ENCODE results near the gene SGSM2. TPM values are rescaled to one million over a fixed set of nuclear protein-coding genes. Genes with fewer than 3 reads are reported as not detected.

Gene SGSM2
- total and polyA plus RNA-seq, 10 donors: 30.7 to 90.4 (median 69.6) TPM

DNA sequence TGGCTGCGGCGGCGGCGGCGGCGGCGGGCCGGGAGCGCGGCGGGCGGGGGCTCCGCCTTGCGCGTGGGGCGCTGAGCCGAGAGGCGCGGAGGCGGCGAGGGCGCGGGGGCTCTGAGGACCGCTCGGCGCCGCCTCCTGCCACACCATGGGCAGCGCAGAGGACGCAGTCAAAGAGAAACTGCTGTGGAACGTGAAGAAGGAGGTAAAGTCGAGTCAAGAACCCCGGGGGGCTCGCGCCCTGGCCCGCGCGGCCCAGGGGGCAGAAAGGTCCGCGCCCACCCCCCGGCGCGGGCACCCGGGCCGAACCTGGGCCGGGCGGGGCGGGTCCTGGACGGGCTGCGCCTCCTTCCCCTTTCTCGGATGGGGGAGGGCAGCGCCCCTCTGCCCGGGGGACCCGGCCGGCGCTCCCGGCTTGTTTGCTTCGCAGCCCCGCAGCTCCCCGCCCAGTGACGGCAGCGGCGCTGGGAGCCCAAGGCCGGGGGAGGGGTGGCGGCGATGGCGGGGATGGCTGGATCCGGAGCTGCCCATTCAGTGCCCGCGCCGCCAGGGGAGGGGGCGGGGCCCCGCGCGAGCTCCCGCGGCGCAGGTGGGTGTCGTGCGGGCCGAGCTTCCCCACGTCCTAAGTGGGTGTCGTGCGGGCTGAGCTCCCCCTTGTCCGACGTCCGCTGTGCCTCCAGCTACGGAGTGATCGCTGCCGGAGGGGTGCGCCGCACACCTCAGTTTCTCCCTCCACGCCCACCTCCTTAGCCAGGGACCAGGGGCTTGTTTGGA lies 428 bp downstream of the SGSM2 start:
- no peaks in the 10 kb centered on the region for H3K27me3 ChIP-seq (replicated peaks in 1 of 7)
- H3K36me3 ChIP-seq: peaks cover 0 to 46% (median 23%) of the 10 kb centered on the region in 6 donors
- peaks cover 9 to 41% (median 29%) of the 10 kb centered on the region in 6 donors for H3K4me1 ChIP-seq
- TF ChIP-seq POLR2A (IDR thresholded peaks at IDR 0.05) (peak in 1 of 3 donors; percentile 21), POLR2AphosphoS5 (IDR thresholded peaks at IDR 0.05) (peak; percentile 54 to 76 (median 76))
- TF ChIP-seq, protein P1, sequence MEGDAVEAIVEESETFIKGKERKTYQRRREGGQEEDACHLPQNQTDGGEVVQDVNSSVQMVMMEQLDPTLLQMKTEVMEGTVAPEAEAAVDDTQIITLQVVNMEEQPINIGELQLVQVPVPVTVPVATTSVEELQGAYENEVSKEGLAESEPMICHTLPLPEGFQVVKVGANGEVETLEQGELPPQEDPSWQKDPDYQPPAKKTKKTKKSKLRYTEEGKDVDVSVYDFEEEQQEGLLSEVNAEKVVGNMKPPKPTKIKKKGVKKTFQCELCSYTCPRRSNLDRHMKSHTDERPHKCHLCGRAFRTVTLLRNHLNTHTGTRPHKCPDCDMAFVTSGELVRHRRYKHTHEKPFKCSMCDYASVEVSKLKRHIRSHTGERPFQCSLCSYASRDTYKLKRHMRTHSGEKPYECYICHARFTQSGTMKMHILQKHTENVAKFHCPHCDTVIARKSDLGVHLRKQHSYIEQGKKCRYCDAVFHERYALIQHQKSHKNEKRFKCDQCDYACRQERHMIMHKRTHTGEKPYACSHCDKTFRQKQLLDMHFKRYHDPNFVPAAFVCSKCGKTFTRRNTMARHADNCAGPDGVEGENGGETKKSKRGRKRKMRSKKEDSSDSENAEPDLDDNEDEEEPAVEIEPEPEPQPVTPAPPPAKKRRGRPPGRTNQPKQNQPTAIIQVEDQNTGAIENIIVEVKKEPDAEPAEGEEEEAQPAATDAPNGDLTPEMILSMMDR (IDR thresholded peaks at IDR 0.05 in 8 of 11, conservative IDR thresholded peaks at IDR 0.05 in 3 of 11): peak in 1 of 11 experiments; percentile 17
- peak; percentile 90 for DNase-seq
- H3K27ac ChIP-seq: peak overlapping the region; percentile 69 to 87 (median 84)
- peak overlapping the region; percentile 91 to 99 (median 98) for H3K4me3 ChIP-seq
- H3K9me3 ChIP-seq: no peaks in the 10 kb centered on the region
- intact Hi-C loops (cut with DNase I; ENCODE audit: low total_unique reads): no loop called here
- 1% methylated on average over 64 to 92 of the region's 92 CpGs for WGBS, 5 donors

DNA sequence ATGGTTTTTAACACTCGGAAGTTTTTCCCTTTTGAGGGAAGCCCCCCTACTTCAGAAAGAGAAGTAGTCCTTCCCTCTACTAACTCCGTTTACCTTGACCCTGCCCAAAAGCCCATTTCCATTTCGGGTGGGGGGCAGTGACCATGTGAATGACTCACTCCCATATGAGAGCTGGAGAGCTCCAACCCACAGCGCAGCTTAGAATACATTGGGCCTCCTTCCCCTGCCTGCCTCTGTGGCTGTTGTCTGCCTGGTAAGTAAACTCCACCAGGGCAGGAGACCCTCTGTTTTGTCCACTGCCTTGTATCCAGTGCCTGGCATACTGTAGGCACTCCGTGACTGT lies 985 bp downstream of the SGSM2 start:
- H3K4me1 ChIP-seq: peaks cover 9 to 45% (median 29%) of the 10 kb centered on the region in 6 donors
- H3K27me3 ChIP-seq (replicated peaks in 1 of 7): no peaks in the 10 kb centered on the region
- intact Hi-C loops (cut with DNase I; ENCODE audit: low total_unique reads): no loop called here
- H3K36me3 ChIP-seq: peaks cover 0 to 46% (median 18%) of the 10 kb centered on the region in 6 donors
- H3K4me3 ChIP-seq: peak overlapping the region; percentile 91 to 99 (median 98)
- TF ChIP-seq, protein P1 (IDR thresholded peaks at IDR 0.05 in 8 of 11, conservative IDR thresholded peaks at IDR 0.05 in 3 of 11): no peak
- TF ChIP-seq POLR2A (IDR thresholded peaks at IDR 0.05) (no peak), POLR2AphosphoS5 (IDR thresholded peaks at IDR 0.05) (no peak)
- no peaks in the 10 kb centered on the region for H3K9me3 ChIP-seq
- 23 to 34% (median 29%) methylated on average over 5 of the region's 5 CpGs for WGBS, 5 donors
- peak overlapping the region in 7 of 8 donors; percentile 69 to 87 (median 86) for H3K27ac ChIP-seq
- DNase-seq: no peak

DNA sequence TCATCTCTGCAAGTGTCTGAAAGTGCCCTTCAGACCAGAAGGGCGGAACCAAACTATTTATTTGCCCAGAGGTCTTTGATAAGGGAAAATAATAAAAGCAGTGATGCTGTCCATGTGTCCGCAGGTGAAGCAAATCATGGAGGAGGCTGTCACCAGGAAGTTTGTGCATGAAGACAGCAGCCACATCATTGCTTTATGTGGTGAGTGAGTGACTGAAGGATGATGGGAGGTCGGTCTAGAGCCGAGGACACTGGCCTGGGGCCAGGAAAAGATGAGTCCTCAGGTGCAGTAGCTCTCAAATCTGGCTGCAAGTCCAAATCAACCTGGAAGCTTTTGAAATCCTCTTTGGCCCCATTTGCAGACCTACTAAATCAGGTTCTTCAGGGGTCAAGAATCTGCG lies 6.1 kb downstream of the SGSM2 start:
- 70 to 78% (median 74%) methylated on average over 5 of the region's 5 CpGs for WGBS, 5 donors
- H3K27me3 ChIP-seq (replicated peaks in 1 of 7): no peaks in the 10 kb centered on the region
- H3K4me1 ChIP-seq: peaks cover 0 to 19% (median 2%) of the 10 kb centered on the region in 6 donors
- H3K4me3 ChIP-seq: no peak overlapping the region
- intact Hi-C loops (cut with DNase I; ENCODE audit: low total_unique reads): no loop called here
- no peak overlapping the region for H3K27ac ChIP-seq
- no peak for DNase-seq
- H3K9me3 ChIP-seq: no peaks in the 10 kb centered on the region
- TF ChIP-seq, protein P1 (IDR thresholded peaks at IDR 0.05 in 8 of 11, conservative IDR thresholded peaks at IDR 0.05 in 3 of 11): no peak
- TF ChIP-seq POLR2AphosphoS5 (IDR thresholded peaks at IDR 0.05): no peak
- no peak for TF ChIP-seq POLR2A (IDR thresholded peaks at IDR 0.05)
- H3K36me3 ChIP-seq: peaks cover 0 to 64% (median 2%) of the 10 kb centered on the region in 6 donors

DNA sequence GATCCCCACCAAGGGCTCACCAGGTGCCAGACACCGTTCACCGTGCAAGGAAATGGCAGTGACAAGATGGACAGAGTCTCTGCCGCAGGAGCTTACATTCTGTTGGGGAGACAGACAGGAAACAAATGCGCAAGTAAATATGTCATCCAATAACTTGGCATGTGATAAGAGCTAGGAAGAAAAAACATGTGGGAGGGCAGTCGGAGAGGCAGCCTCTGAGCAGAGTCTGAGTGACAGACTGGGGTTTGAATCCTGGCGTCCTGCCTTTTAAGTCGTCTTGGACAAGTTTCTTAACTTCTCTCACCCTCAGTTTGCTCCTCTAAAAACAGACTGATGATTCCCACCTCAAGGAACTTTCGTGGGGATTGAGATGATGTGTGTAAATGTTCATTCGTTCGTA lies 7.2 kb downstream of the SGSM2 start:
- no peaks in the 10 kb centered on the region for H3K9me3 ChIP-seq
- H3K4me3 ChIP-seq: no peak overlapping the region
- peaks cover 0 to 10% (median 0%) of the 10 kb centered on the region in 6 donors for H3K4me1 ChIP-seq
- intact Hi-C loops (cut with DNase I; ENCODE audit: low total_unique reads): no loop called here
- DNase-seq: no peak
- no peaks in the 10 kb centered on the region for H3K27me3 ChIP-seq (replicated peaks in 1 of 7)
- H3K36me3 ChIP-seq: peaks cover 0 to 64% (median 2%) of the 10 kb centered on the region in 6 donors
- WGBS, 5 donors: 70 to 88% (median 83%) methylated on average over 10 of the region's 10 CpGs
- H3K27ac ChIP-seq: peak overlapping the region in 1 of 8 donors; percentile 8
- TF ChIP-seq POLR2AphosphoS5 (IDR thresholded peaks at IDR 0.05): no peak
- TF ChIP-seq, protein P1 (IDR thresholded peaks at IDR 0.05 in 8 of 11, conservative IDR thresholded peaks at IDR 0.05 in 3 of 11): no peak
- no peak for TF ChIP-seq POLR2A (IDR thresholded peaks at IDR 0.05)
